ENCODE data around the gene MACROH2A2. TPM values are rescaled to one million over a fixed set of nuclear protein-coding genes. Genes with fewer than 3 reads are reported as not detected.

Gene MACROH2A2
- total and polyA plus RNA-seq, 2 of the 13 experiments (the other 11 are each of a cell fraction or from before 2014, with no cell fraction given), result 9.8 to 43.1 TPM

- TF ChIP-seq CSRNP2 (CRISPR knock-in tag; conservative IDR thresholded peaks at IDR 0.05; ENCODE audit: low read depth) (0 out of 2 replicates have a peak, but pooled peaks have one; percentile 27), ZNF619 (CRISPR knock-in tag; IDR thresholded peaks at IDR 0.05) (peak; percentile 46; the same call in 1 of the 2 replicates), ZBTB39 (CRISPR knock-in tag; IDR thresholded peaks at IDR 0.05) (peak; percentile 39; the same call in 1 of the 2 replicates), THAP8 (CRISPR knock-in tag; IDR thresholded peaks at IDR 0.05; ENCODE audit: borderline replicate concordance) (peak; percentile 93; the same call in 1 of the 2 replicates), RERE (CRISPR knock-in tag; IDR thresholded peaks at IDR 0.05; ENCODE audit: low read depth) (no peak; the same call in 1 of the 2 replicates), ZNF225 (CRISPR knock-in tag; IDR thresholded peaks at IDR 0.05) (no peak), SMAD1 (CRISPR knock-in tag; IDR thresholded peaks at IDR 0.05; ENCODE audit: borderline replicate concordance, low read depth) (no peak), NFIC (IDR thresholded peaks at IDR 0.05; ENCODE audit: low read length) (no peak), MAFG (CRISPR knock-in tag; IDR thresholded peaks at IDR 0.05) (0 out of 2 replicates have a peak, but pooled peaks have one; percentile 64), MATR3 (CRISPR knock-in tag; IDR thresholded peaks at IDR 0.05) (no peak), ZNF572 (CRISPR knock-in tag; IDR thresholded peaks at IDR 0.05) (no peak), ZBTB10 (CRISPR knock-in tag; IDR thresholded peaks at IDR 0.05; ENCODE audit: borderline replicate concordance) (peak; percentile 61), DBP (CRISPR knock-in tag; IDR thresholded peaks at IDR 0.05; ENCODE audit: not compliant biosample characterization) (no peak)
These were observed 93.2 kb downstream of the MACROH2A2 start (continued) for GRCh38 chr10:70145666-70146488.
